ENCODE data around the gene ALG6. TPM values are rescaled to one million over a fixed set of nuclear protein-coding genes. Genes with fewer than 3 reads are reported as not detected.
"Not testable (repeated sequence)": the region's sequence is repeated elsewhere in the genome, so short reads cannot be mapped to it uniquely, and the experiment has no call there.

The ALG6 gene
- total and polyA plus RNA-seq, 3 donors from 2014 or later = 7.8 to 10.0 (median 9.9) TPM

DNA sequence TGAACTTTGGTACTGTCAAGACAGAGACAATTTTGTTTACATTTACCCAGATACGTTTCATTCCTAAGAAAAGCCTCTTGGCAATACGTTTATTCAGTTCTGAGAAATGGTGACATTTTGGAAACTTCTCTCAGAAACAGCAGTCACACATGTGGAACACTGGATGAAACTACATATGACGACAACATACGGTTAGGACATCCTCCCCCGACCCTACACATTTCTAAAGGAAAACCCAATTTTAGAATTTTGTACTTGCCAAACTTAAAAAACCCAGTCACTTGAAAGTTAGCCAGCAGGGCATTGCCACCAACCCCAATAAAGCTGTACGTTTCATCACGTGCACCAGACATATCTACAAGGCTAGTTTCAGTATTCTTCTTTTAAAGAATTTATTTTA lies 98.8 kb downstream of the ALG6 start:
- 82 to 86% methylated on average over 7 of the region's 7 CpGs for WGBS, 2 donors
- Histone ChIP-seq H3K36me3 (ENCODE audit: low read depth, missing control alignments) (no peaks in the 10 kb centered on the region), H3K9me3 (no peaks in the 10 kb centered on the region), H3K4me1 (no peaks in the 10 kb centered on the region), H3K27me3 (no peaks in the 10 kb centered on the region), H3K27ac (no peak overlapping the region), H3K4me3 (no peak overlapping the region)
- no peak for DNase-seq
- TF ChIP-seq POLR2A (IDR thresholded peaks at IDR 0.05) = no peak
- TF ChIP-seq, protein P1, sequence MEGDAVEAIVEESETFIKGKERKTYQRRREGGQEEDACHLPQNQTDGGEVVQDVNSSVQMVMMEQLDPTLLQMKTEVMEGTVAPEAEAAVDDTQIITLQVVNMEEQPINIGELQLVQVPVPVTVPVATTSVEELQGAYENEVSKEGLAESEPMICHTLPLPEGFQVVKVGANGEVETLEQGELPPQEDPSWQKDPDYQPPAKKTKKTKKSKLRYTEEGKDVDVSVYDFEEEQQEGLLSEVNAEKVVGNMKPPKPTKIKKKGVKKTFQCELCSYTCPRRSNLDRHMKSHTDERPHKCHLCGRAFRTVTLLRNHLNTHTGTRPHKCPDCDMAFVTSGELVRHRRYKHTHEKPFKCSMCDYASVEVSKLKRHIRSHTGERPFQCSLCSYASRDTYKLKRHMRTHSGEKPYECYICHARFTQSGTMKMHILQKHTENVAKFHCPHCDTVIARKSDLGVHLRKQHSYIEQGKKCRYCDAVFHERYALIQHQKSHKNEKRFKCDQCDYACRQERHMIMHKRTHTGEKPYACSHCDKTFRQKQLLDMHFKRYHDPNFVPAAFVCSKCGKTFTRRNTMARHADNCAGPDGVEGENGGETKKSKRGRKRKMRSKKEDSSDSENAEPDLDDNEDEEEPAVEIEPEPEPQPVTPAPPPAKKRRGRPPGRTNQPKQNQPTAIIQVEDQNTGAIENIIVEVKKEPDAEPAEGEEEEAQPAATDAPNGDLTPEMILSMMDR (IDR thresholded peaks at IDR 0.05) = no peak
- intact Hi-C loops (cut with DNase I; ENCODE audit: low total_unique reads) = no loop called here

DNA sequence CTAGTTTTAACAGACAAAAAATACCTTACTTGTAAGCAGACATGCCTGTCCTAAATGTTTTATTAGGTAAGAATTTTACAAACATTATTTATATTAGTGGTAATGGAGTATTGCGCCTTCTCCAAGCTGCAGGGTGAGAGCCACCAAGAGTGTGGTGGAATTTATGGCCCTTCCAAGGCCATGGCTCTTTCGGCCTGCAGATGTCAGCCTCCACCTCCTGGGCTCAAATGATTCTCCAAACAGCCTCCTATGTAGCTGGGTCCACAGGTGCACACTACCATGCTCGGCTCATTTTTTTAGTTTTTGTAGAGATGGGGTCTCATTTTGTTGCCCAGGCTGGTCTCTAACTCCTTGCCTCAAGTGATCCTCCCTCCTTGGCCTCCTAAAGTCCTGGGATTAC lies 99.3 kb downstream of the ALG6 start:
- WGBS, 2 donors = 86 to 89% methylated on average over 3 of the region's 3 CpGs

DNA sequence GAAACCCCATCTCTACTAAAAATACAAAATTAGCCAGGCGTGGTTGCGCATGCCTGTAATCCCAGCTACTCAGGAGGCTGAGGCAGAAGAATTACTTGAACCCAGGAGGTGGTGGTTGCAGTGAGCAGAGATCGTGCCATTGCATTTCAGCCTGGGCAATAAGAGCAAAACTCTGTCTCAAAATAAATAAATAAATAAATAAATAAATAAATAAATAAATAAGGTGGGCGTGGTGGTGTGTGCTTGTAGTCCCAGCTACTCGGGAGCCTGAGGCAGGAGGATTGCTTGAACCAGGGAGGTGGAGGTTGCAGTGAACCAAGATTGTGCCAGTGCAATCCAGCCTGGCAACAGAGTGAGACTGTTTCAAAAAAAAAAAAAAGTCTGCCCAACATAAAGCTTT lies 101.3 kb downstream of the ALG6 start:
- intact Hi-C loops (cut with DNase I; ENCODE audit: low total_unique reads); H3K27me3 ChIP-seq; H3K9me3 ChIP-seq; DNase-seq; H3K4me3 ChIP-seq; H3K36me3 ChIP-seq (ENCODE audit: low read depth, missing control alignments); H3K27ac ChIP-seq; H3K4me1 ChIP-seq: not testable (repeated sequence)
- WGBS, 2 donors = 96 to 97% methylated on average over 5 of the region's 5 CpGs

More for the DNA sequence above, 99.3 kb downstream of the ALG6 start:
- Histone ChIP-seq H3K9me3 (no peaks in the 10 kb centered on the region), H3K27ac (no peak overlapping the region), H3K4me3 (no peak overlapping the region), H3K27me3 (no peaks in the 10 kb centered on the region), H3K4me1 (no peaks in the 10 kb centered on the region), H3K36me3 (ENCODE audit: low read depth, missing control alignments) (no peaks in the 10 kb centered on the region)
- no peak for DNase-seq
- intact Hi-C loops (cut with DNase I; ENCODE audit: low total_unique reads) = no loop called here
- TF ChIP-seq, protein P1 (IDR thresholded peaks at IDR 0.05) = no peak
- TF ChIP-seq POLR2A (IDR thresholded peaks at IDR 0.05) = no peak

DNA sequence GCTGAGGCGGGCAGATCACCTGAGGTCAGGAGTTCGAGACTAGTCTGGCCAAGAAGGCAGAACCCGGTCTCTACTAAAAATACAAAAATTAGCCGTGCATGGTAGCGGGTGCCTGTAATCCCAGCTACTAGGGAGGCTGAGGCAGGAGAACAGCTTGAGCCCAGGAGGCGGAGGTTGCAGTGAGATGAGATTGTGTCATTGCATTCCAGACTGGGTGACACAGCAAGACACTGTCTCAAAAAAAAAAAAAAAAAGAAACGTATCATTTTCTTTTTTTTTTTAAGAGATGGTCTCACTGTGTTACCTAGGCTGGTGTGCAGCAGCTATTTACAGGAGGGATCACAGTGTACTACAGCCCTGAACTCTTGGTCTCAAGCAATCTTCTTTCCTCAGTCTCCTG lies 108.3 kb downstream of the ALG6 start:
- no peak for TF ChIP-seq POLR2A (IDR thresholded peaks at IDR 0.05)
- TF ChIP-seq, protein P1 (IDR thresholded peaks at IDR 0.05) = no peak
- intact Hi-C loops (cut with DNase I; ENCODE audit: low total_unique reads) = no loop called here
- H3K9me3 ChIP-seq = no peaks in the 10 kb centered on the region

DNA sequence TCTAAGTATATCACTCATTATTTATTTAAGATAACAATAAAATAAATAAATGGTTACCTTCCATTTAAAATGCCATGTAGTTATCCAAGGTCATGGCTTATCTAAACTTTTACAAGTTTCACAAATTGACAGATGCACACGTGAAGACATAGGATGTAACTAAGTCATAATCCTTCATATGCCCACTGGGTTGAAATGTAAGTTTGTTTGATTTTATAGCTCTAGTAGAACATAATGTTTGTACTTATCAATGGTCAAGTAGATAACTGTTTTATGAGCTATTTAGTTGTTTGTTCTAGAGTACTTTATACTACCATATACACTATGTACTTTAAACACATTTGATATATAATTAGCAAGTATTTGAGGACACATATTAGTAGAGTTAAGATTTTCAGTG lies 112.6 kb downstream of the ALG6 start:
- H3K9me3 ChIP-seq = no peaks in the 10 kb centered on the region
- intact Hi-C loops (cut with DNase I; ENCODE audit: low total_unique reads) = no loop called here
- no peaks in the 10 kb centered on the region for H3K36me3 ChIP-seq (ENCODE audit: low read depth, missing control alignments)
- no peak overlapping the region for H3K4me3 ChIP-seq
- DNase-seq = no peak
- H3K27ac ChIP-seq = no peak overlapping the region
- 66 to 82% methylated on average over 1 of the region's 1 CpG for WGBS, 2 donors
- H3K27me3 ChIP-seq = no peaks in the 10 kb centered on the region
- no peak for TF ChIP-seq POLR2A (IDR thresholded peaks at IDR 0.05)
- TF ChIP-seq, protein P1 (IDR thresholded peaks at IDR 0.05) = no peak
- no peaks in the 10 kb centered on the region for H3K4me1 ChIP-seq

More for the DNA sequence above, 108.3 kb downstream of the ALG6 start:
- Histone ChIP-seq H3K27ac (no peak overlapping the region), H3K36me3 (ENCODE audit: low read depth, missing control alignments) (no peaks in the 10 kb centered on the region), H3K27me3 (no peaks in the 10 kb centered on the region), H3K4me1 (no peaks in the 10 kb centered on the region), H3K4me3 (no peak overlapping the region)
- 78 to 81% methylated on average over 7 of the region's 7 CpGs for WGBS, 2 donors
- DNase-seq = no peak
